ENCODE results near the gene KRTCAP3. TPM values are rescaled to one million over a fixed set of nuclear protein-coding genes. Genes with fewer than 3 reads are reported as not detected.

The KRTCAP3 gene
- total and polyA plus RNA-seq, 9 of the 15 experiments (the other 6 are each of a cell fraction or from before 2014, with no cell fraction given): 0.24 to 1.4 (median 0.73) TPM

GRCh38 chr2:27428213-27428977 lies 13.8 kb upstream of the KRTCAP3 start, which contains the start of gene NRBP1 (continued):
- TF ChIP-seq, protein P1, sequence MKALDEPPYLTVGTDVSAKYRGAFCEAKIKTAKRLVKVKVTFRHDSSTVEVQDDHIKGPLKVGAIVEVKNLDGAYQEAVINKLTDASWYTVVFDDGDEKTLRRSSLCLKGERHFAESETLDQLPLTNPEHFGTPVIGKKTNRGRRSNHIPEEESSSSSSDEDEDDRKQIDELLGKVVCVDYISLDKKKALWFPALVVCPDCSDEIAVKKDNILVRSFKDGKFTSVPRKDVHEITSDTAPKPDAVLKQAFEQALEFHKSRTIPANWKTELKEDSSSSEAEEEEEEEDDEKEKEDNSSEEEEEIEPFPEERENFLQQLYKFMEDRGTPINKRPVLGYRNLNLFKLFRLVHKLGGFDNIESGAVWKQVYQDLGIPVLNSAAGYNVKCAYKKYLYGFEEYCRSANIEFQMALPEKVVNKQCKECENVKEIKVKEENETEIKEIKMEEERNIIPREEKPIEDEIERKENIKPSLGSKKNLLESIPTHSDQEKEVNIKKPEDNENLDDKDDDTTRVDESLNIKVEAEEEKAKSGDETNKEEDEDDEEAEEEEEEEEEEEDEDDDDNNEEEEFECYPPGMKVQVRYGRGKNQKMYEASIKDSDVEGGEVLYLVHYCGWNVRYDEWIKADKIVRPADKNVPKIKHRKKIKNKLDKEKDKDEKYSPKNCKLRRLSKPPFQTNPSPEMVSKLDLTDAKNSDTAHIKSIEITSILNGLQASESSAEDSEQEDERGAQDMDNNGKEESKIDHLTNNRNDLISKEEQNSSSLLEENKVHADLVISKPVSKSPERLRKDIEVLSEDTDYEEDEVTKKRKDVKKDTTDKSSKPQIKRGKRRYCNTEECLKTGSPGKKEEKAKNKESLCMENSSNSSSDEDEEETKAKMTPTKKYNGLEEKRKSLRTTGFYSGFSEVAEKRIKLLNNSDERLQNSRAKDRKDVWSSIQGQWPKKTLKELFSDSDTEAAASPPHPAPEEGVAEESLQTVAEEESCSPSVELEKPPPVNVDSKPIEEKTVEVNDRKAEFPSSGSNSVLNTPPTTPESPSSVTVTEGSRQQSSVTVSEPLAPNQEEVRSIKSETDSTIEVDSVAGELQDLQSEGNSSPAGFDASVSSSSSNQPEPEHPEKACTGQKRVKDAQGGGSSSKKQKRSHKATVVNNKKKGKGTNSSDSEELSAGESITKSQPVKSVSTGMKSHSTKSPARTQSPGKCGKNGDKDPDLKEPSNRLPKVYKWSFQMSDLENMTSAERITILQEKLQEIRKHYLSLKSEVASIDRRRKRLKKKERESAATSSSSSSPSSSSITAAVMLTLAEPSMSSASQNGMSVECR (CRISPR knock-in tag; IDR thresholded peaks at IDR 0.05): peak; percentile 31; the same call in 1 of the 2 replicates
- TF ChIP-seq, protein P2, sequence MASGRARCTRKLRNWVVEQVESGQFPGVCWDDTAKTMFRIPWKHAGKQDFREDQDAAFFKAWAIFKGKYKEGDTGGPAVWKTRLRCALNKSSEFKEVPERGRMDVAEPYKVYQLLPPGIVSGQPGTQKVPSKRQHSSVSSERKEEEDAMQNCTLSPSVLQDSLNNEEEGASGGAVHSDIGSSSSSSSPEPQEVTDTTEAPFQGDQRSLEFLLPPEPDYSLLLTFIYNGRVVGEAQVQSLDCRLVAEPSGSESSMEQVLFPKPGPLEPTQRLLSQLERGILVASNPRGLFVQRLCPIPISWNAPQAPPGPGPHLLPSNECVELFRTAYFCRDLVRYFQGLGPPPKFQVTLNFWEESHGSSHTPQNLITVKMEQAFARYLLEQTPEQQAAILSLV (tag; IDR thresholded peaks at IDR 0.05): no peak
- TF ChIP-seq SPI1 (IDR thresholded peaks at IDR 0.05; ENCODE audit: borderline replicate concordance, low read depth, low read length): no peak
- no peak for TF ChIP-seq FOS (IDR thresholded peaks at IDR 0.05; ENCODE audit: extremely low read depth, insufficient read length)
- TF ChIP-seq, protein P3, sequence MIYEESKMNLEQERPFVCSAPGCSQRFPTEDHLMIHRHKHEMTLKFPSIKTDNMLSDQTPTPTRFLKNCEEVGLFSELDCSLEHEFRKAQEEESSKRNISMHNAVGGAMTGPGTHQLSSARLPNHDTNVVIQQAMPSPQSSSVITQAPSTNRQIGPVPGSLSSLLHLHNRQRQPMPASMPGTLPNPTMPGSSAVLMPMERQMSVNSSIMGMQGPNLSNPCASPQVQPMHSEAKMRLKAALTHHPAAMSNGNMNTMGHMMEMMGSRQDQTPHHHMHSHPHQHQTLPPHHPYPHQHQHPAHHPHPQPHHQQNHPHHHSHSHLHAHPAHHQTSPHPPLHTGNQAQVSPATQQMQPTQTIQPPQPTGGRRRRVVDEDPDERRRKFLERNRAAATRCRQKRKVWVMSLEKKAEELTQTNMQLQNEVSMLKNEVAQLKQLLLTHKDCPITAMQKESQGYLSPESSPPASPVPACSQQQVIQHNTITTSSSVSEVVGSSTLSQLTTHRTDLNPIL (CRISPR knock-in tag; IDR thresholded peaks at IDR 0.05): no peak
- TF ChIP-seq, protein P4, sequence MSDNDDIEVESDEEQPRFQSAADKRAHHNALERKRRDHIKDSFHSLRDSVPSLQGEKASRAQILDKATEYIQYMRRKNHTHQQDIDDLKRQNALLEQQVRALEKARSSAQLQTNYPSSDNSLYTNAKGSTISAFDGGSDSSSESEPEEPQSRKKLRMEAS (CRISPR knock-in tag; IDR thresholded peaks at IDR 0.05): no peak
- TF ChIP-seq ZFX (CRISPR knock-in tag; IDR thresholded peaks at IDR 0.05): peak; percentile 97
- TF ChIP-seq NFRKB (IDR thresholded peaks at IDR 0.05; ENCODE audit: low read depth): peak; percentile 49; the same call in 1 of the 2 replicates
- TF ChIP-seq, protein P5, sequence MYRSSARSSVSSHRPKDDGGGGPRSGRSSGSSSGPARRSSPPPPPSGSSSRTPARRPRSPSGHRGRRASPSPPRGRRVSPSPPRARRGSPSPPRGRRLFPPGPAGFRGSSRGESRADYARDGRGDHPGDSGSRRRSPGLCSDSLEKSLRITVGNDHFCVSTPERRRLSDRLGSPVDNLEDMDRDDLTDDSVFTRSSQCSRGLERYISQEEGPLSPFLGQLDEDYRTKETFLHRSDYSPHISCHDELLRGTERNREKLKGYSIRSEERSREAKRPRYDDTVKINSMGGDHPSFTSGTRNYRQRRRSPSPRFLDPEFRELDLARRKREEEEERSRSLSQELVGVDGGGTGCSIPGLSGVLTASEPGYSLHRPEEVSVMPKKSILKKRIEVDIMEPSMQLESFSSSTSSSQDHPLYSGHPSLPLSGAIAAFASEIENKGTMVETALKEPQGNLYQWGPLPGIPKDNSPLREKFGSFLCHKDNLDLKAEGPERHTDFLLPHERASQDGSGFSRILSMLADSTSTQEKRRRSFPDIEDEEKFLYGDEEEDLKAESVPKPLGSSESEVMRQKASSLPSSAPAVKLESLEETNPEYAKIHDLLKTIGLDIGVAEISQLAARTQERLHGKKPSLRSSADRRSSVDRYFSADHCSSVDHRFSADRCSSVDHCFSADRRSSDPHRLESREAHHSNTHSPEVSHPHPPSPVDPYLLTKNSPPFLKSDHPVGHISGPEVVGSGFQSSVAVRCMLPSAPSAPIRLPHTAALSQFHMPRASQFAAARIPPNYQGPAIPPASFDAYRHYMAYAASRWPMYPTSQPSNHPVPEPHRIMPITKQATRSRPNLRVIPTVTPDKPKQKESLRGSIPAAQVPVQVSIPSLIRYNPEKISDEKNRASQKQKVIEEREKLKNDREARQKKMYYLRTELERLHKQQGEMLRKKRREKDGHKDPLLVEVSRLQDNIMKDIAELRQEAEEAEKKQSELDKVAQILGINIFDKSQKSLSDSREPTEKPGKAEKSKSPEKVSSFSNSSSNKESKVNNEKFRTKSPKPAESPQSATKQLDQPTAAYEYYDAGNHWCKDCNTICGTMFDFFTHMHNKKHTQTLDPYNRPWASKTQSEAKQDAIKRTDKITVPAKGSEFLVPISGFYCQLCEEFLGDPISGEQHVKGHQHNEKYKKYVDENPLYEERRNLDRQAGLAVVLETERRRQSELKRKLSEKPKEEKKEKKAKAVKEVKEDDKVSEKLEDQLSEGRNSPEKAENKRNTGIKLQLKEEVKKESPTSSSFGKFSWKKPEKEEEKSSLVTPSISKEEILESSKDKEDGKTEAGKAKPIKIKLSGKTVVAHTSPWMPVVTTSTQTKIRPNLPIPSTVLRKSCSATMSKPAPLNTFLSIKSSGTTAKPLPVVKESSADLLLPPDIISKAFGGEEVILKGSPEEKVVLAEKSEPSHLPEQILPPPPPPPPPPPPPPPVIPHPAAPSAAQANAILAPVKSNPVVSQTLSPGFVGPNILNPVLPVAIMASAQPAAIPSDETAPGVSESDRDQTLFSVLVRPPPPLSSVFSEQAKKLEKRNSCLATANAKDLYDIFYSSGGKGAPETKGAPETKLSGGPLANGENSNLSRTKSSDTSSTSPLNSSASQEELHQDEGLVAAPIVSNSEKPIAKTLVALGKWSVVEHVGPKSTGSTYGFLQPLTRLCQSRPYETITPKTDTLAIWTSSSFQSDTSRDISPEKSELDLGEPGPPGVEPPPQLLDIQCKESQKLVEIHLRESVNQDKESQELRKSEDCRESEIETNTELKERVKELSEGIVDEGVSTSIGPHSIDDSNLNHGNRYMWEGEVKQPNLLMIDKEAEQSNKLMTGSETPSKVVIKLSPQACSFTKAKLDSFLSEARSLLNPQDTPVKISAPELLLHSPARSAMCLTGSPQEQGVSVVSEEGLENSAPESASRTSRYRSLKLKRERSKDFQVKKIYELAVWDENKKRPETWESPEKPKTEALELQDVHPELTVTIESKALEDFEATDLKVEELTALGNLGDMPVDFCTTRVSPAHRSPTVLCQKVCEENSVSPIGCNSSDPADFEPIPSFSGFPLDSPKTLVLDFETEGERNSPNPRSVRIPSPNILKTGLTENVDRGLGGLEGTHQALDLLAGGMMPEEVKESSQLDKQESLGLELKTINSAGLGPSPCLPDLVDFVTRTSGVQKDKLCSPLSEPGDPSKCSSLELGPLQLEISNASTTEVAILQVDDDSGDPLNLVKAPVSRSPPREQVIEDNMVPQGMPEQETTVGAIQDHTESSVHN (IDR thresholded peaks at IDR 0.05; ENCODE audit: borderline replicate concordance in 1 of 2, low read depth in 1 of 2): no peak
- peak; percentile 73; the same call in 1 of the 2 replicates for TF ChIP-seq MBD2 (IDR thresholded peaks at IDR 0.05; ENCODE audit: borderline replicate concordance, low read depth)
